Neural cell (in vitro differentiated cells): ENCODE results near the gene CDCP1. TPM values are rescaled to one million over a fixed set of nuclear protein-coding genes. Genes with fewer than 3 reads are reported as not detected.

Experiments
- H2AFZ ChIP-seq: fragments of 200-600, 300-800 bp; sonication (generic), shearing (Covaris generic); 2 replicates; pipeline ENCODE4 v1.6.0; 2014; ENCODE audit warnings: low read depth, mild to moderate bottlenecking, antibody characterized with exemption, low read length, moderate library complexity
- H3F3A ChIP-seq: fragments of 200-600 bp; shearing (Covaris generic); 2 replicates; pipeline ENCODE4 v1.6.1; 2016; ENCODE audit warnings: mild to moderate bottlenecking, moderate library complexity, mixed read lengths, antibody characterized with exemption, low read length; ENCODE audit not compliant: insufficient read depth, poor library complexity, severe bottlenecking
- H3K27ac ChIP-seq: fragments of 200-600, 300-800 bp; sonication (generic), shearing (Covaris generic); 2 replicates; pipeline ENCODE4 v1.5.1; 2014; ENCODE audit warnings: mild to moderate bottlenecking, low read length, moderate library complexity
- H3K27me3 ChIP-seq: fragments of 300-800, 200-600 bp; sonication (generic), shearing (Covaris generic); 2 replicates; pipeline ENCODE4 v1.6.0; 2014; ENCODE audit warnings: mild to moderate bottlenecking, low read depth, low read length, moderate library complexity; ENCODE audit not compliant: insufficient read depth
- H3K36me3 ChIP-seq: fragments of 300-800, 200-600 bp; sonication (generic), shearing (Covaris generic); 2 replicates; pipeline ENCODE4 v1.5.1; 2014; ENCODE audit warnings: mild to moderate bottlenecking, antibody characterized with exemption, low read length, moderate library complexity; ENCODE audit not compliant: insufficient read depth
- H3K4me2 ChIP-seq: fragments of 300-800, 200-600 bp; sonication (generic), shearing (Covaris generic); 2 replicates; pipeline ENCODE4 v1.6.0; 2014; ENCODE audit warnings: mild to moderate bottlenecking, low read length
- H3K4me3 ChIP-seq: fragments of 300-800, 200-600 bp; sonication (generic), shearing (Covaris generic); 2 replicates; pipeline ENCODE4 v1.5.1; 2014; ENCODE audit warnings: mild to moderate bottlenecking, low read length, moderate library complexity
- H3K79me2 ChIP-seq: fragments of 200-600 bp; shearing (Covaris generic); replicated peaks from 2 replicates; pipeline ENCODE4 v1.6.0; 2014; ENCODE audit warnings: mild to moderate bottlenecking, low read length, moderate library complexity; ENCODE audit not compliant: insufficient read depth
- H3K9ac ChIP-seq: fragments of 300-800, 200-600 bp; sonication (generic), shearing (Covaris generic); 2 replicates; pipeline ENCODE4 v1.6.1; 2016; ENCODE audit warnings: mild to moderate bottlenecking, low read length, mixed read lengths
- H3K9me2 ChIP-seq: fragments of 200-600 bp; shearing (Covaris generic); 2 replicates; pipeline ENCODE4 v1.6.1; 2016; ENCODE audit warnings: mild to moderate bottlenecking, low read length, mixed read lengths; ENCODE audit not compliant: insufficient read depth
- H3K9me3 ChIP-seq: fragments of 200-600, 300-800 bp; sonication (generic), shearing (Covaris generic); 2 replicates; pipeline ENCODE4 v1.6.1; 2016; ENCODE audit warnings: mild to moderate bottlenecking, mixed run types, low read length, moderate library complexity, mixed read lengths
- H4K20me1 ChIP-seq: fragments of 200-600 bp; shearing (Covaris generic); 2 replicates; pipeline ENCODE4 v1.6.1; 2016; ENCODE audit warnings: mild to moderate bottlenecking, mixed run types; ENCODE audit not compliant: insufficient read depth
- EP300 ChIP-seq: fragments of 450-650 bp; conservative IDR thresholded peaks from 2 replicates; pipeline ENCODE4 v1.6.1; 2014; ENCODE audit warnings: antibody characterized with exemption, mild to moderate bottlenecking, moderate library complexity; ENCODE audit not compliant: poor library complexity, severe bottlenecking
- EZH2 ChIP-seq: fragments of 200-600, 300-800 bp; shearing (Covaris generic), sonication (generic); IDR thresholded peaks from 2 replicates; pipeline ENCODE4 v1.6.1; 2014; ENCODE audit warnings: antibody characterized with exemption, low read length, borderline replicate concordance, mild to moderate bottlenecking; ENCODE audit not compliant: insufficient read depth, poor library complexity, severe bottlenecking
- MXI1 ChIP-seq: fragments of 450-650 bp; conservative IDR thresholded peaks from 2 replicates; pipeline ENCODE4 v1.6.1; 2014; ENCODE audit warnings: antibody characterized with exemption, mild to moderate bottlenecking; ENCODE audit not compliant: poor library complexity, severe bottlenecking
- POLR2AphosphoS5 ChIP-seq: IDR thresholded peaks from 2 replicates; pipeline ENCODE4 v1.6.1; 2012
- RAD21 ChIP-seq: fragments of 450-650 bp; conservative IDR thresholded peaks from 2 replicates; pipeline ENCODE4 v1.6.1; 2014; ENCODE audit warnings: antibody characterized with exemption, mild to moderate bottlenecking, moderate library complexity
- SMC3 ChIP-seq: fragments of 450-650 bp; conservative IDR thresholded peaks from 2 replicates; pipeline ENCODE4 v1.6.1; 2014; ENCODE audit warnings: antibody characterized with exemption, mild to moderate bottlenecking, moderate library complexity; ENCODE audit not compliant: poor library complexity
- TAF1 ChIP-seq: IDR thresholded peaks from 2 replicates; pipeline ENCODE4 v1.6.1; 2012; ENCODE audit warnings: low read depth
- polyA minus RNA-seq: library from RNA; depleted of rRNA, polyadenylated mRNA; stranded (reverse); fragments of >200 nt; gene quantifications from 2 replicates; pipeline ENCODE4 v1.2.3, GENCODE V29; 2014
- polyA plus RNA-seq: library from polyadenylated mRNA; depleted of rRNA; stranded (reverse); fragments of >200 nt; gene quantifications from 2 replicates; pipeline ENCODE4 v1.2.3, GENCODE V29; 2014
- TF ChIP-seq, protein P1 (sequence below): fragments of 450-650 bp; IDR thresholded peaks from 2 replicates; pipeline ENCODE4 v1.5.1; 2014; ENCODE audit warnings: antibody characterized with exemption, mild to moderate bottlenecking, moderate library complexity; ENCODE audit not compliant: poor library complexity, severe bottlenecking
- TF ChIP-seq, protein P2 (sequence below): IDR thresholded peaks from 2 replicates; pipeline ENCODE4 v1.6.1; 2012; ENCODE audit warnings: borderline replicate concordance

CDCP1 gene, protein sequence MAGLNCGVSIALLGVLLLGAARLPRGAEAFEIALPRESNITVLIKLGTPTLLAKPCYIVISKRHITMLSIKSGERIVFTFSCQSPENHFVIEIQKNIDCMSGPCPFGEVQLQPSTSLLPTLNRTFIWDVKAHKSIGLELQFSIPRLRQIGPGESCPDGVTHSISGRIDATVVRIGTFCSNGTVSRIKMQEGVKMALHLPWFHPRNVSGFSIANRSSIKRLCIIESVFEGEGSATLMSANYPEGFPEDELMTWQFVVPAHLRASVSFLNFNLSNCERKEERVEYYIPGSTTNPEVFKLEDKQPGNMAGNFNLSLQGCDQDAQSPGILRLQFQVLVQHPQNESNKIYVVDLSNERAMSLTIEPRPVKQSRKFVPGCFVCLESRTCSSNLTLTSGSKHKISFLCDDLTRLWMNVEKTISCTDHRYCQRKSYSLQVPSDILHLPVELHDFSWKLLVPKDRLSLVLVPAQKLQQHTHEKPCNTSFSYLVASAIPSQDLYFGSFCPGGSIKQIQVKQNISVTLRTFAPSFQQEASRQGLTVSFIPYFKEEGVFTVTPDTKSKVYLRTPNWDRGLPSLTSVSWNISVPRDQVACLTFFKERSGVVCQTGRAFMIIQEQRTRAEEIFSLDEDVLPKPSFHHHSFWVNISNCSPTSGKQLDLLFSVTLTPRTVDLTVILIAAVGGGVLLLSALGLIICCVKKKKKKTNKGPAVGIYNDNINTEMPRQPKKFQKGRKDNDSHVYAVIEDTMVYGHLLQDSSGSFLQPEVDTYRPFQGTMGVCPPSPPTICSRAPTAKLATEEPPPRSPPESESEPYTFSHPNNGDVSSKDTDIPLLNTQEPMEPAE
- not detected in 2 replicates for polyA plus RNA-seq
- not detected in 2 replicates for polyA minus RNA-seq

DNA sequence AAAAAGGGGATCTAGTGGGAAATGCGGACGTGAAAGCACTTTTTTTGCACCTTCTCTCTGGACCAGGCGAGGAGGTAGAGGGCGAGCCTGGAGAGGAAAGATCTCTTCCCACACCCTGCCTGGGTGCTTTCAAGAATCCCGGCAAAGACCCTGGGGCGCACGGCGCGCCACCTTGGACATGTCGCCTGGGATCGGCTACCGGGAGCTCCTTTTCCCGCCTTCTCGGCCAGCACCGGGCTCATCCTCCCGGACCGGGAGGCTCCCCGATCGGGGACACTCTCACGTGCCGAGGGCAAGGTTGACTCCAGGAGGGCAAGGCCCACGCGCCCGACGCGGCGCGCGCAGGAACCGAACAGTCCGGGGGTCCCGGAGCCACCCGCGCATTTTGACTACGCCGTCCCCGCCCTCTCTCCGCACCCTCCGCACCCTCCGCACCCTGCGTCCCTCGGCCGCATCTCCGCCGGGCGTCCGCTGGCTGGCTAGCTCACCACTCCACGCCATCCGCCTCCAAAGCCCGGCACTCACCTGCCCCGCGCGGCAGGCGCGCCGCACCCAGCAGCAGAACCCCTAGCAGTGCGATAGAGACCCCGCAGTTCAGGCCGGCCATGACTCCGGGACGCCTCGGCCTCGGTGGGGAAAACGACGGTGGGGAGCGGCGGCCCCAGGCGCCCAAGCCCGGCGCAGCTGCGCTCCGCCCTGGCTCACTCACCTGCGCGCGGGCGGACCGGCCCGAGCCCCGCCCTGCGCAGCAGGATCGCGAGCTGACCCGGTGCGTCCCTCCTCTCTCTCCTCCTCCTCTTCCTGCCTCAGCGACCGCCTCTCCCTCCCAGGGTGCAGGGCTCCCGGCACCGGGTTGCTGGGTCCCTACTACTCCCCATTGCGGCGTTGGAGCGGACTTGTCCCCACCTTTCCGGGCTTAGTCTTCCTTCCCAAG lies at the start of gene CDCP1:
Gene CDCP1, minus strand, starts transcription at position 698 of the 934 bp plus-strand sequence. Its CDS starts 91 bp downstream, at position 607.
- Histone ChIP-seq H3K36me3 (no peaks in the 10 kb centered on the region), H3K9me2 (no peaks in the 10 kb centered on the region), H3K4me3 (peak within 1 kb of the TSS; percentile 73), H3K9ac (peak within 1 kb of the TSS; percentile 29), H2AFZ (no peak within 1 kb of the TSS), H3K9me3 (no peaks in the 10 kb centered on the region), H3K79me2 (no peaks in the 10 kb centered on the region), H3K27me3 (peaks cover 56% of the 10 kb centered on the region), H3K27ac (no peak within 1 kb of the TSS), H4K20me1 (no peaks in the 10 kb centered on the region), H3K4me2 (peak within 1 kb of the TSS; percentile 45), H3F3A (no peaks in the 10 kb centered on the region)
- TF ChIP-seq POLR2AphosphoS5 (no peak), TAF1 (no peak), RAD21 (no peak)

DNA sequence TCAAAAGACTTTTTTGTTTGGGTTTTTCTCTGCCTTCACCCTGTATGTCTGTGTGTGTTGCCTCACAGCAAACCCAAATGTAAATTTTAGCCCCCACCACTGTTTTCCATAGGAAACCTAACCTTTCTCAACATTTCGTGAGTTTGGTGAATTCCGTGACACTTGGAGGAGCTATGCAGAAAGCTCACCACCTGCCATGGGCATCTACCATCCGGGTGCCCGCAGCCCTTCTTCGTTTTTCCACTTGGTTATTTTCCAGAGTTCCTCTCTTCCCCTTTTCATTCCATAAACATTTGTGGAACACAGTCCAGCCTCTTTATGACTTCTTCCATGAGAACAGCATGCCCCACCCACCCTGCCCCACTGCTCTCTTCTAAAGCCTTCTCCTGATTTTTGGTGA lies 48.6 kb upstream of the CDCP1 start:
- H3K9ac ChIP-seq: no peak overlapping the region
- no peak overlapping the region for H3K4me2 ChIP-seq
- H3K4me3 ChIP-seq: no peak overlapping the region
- H2AFZ ChIP-seq: no peak overlapping the region
- H3K27ac ChIP-seq: no peak overlapping the region
- H4K20me1 ChIP-seq: no peaks in the 10 kb centered on the region
- no peaks in the 10 kb centered on the region for H3F3A ChIP-seq
- H3K79me2 ChIP-seq: no peaks in the 10 kb centered on the region
- no peaks in the 10 kb centered on the region for H3K36me3 ChIP-seq
- H3K9me2 ChIP-seq: no peaks in the 10 kb centered on the region
- TF ChIP-seq EZH2 (no peak), MXI1 (no peak), SMC3 (no peak), TAF1 (no peak), POLR2AphosphoS5 (no peak), RAD21 (no peak), EP300 (no peak)
- TF ChIP-seq, protein P1, sequence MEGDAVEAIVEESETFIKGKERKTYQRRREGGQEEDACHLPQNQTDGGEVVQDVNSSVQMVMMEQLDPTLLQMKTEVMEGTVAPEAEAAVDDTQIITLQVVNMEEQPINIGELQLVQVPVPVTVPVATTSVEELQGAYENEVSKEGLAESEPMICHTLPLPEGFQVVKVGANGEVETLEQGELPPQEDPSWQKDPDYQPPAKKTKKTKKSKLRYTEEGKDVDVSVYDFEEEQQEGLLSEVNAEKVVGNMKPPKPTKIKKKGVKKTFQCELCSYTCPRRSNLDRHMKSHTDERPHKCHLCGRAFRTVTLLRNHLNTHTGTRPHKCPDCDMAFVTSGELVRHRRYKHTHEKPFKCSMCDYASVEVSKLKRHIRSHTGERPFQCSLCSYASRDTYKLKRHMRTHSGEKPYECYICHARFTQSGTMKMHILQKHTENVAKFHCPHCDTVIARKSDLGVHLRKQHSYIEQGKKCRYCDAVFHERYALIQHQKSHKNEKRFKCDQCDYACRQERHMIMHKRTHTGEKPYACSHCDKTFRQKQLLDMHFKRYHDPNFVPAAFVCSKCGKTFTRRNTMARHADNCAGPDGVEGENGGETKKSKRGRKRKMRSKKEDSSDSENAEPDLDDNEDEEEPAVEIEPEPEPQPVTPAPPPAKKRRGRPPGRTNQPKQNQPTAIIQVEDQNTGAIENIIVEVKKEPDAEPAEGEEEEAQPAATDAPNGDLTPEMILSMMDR: no peak
- TF ChIP-seq, protein P2, sequence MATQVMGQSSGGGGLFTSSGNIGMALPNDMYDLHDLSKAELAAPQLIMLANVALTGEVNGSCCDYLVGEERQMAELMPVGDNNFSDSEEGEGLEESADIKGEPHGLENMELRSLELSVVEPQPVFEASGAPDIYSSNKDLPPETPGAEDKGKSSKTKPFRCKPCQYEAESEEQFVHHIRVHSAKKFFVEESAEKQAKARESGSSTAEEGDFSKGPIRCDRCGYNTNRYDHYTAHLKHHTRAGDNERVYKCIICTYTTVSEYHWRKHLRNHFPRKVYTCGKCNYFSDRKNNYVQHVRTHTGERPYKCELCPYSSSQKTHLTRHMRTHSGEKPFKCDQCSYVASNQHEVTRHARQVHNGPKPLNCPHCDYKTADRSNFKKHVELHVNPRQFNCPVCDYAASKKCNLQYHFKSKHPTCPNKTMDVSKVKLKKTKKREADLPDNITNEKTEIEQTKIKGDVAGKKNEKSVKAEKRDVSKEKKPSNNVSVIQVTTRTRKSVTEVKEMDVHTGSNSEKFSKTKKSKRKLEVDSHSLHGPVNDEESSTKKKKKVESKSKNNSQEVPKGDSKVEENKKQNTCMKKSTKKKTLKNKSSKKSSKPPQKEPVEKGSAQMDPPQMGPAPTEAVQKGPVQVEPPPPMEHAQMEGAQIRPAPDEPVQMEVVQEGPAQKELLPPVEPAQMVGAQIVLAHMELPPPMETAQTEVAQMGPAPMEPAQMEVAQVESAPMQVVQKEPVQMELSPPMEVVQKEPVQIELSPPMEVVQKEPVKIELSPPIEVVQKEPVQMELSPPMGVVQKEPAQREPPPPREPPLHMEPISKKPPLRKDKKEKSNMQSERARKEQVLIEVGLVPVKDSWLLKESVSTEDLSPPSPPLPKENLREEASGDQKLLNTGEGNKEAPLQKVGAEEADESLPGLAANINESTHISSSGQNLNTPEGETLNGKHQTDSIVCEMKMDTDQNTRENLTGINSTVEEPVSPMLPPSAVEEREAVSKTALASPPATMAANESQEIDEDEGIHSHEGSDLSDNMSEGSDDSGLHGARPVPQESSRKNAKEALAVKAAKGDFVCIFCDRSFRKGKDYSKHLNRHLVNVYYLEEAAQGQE: no peak
- no peaks in the 10 kb centered on the region for H3K27me3 ChIP-seq
- H3K9me3 ChIP-seq: no peaks in the 10 kb centered on the region
